Thymus (tissue), 11 donors: ENCODE data around the gene GAREM1. TPM values are rescaled to one million over a fixed set of nuclear protein-coding genes. Genes with fewer than 3 reads are reported as not detected.
"Not testable (repeated sequence)": the region's sequence is repeated elsewhere in the genome, so short reads cannot be mapped to it uniquely, and the experiment has no call there.

Experiments used
- DNase-seq, 9 donors: peaks; one replicate each; pipeline ENCODE4 v3.0.0-alpha.2; 2013; ENCODE audit warnings: low spot score in 9 of 9, low read depth in 6 of 9, missing footprints in 1 of 9
- H3K27ac ChIP-seq, 2 donors: one replicate each; pipeline ENCODE4 v1.5.1; 2013; ENCODE audit warnings: control low read depth in 1 of 2, low read depth in 1 of 2, low read length in 1 of 2, mild to moderate bottlenecking in 1 of 2, moderate library complexity in 1 of 2
- H3K27me3 ChIP-seq, 2 donors: one replicate each; pipeline ENCODE4 v1.5.1; 2013; ENCODE audit warnings: low read length in 1 of 2; ENCODE audit not compliant: control insufficient read depth in 2 of 2, insufficient read depth in 1 of 2
- H3K36me3 ChIP-seq, 2 donors: one replicate each; pipeline ENCODE4 v1.5.1; 2013; ENCODE audit warnings: low read length in 1 of 2, mild to moderate bottlenecking in 1 of 2, moderate library complexity in 1 of 2; ENCODE audit not compliant: control insufficient read depth in 2 of 2, insufficient read depth in 2 of 2
- H3K4me1 ChIP-seq, 2 donors: one replicate each; pipeline ENCODE4 v1.5.1; 2013; ENCODE audit warnings: low read length in 2 of 2; ENCODE audit not compliant: control insufficient read depth in 2 of 2, insufficient read depth in 2 of 2
- H3K4me3 ChIP-seq, 2 donors: one replicate each; pipeline ENCODE4 v1.5.1; 2013; ENCODE audit warnings: low read length in 2 of 2, control low read depth in 1 of 2, mild to moderate bottlenecking in 1 of 2
- H3K9me3 ChIP-seq, 2 donors: one replicate each; pipeline ENCODE4 v1.5.1; 2013; ENCODE audit warnings: low read length in 1 of 2, mild to moderate bottlenecking in 1 of 2; ENCODE audit not compliant: control insufficient read depth in 2 of 2, insufficient read depth in 1 of 2
- WGBS: extraction: QIAGEN DNeasy Blood & Tissue Kit; methylation state at CpG from one replicate; pipeline ENCODE4 v1.1.7; 2013; 5-methylcytosine and 5-hydroxymethylcytosine counted together
- polyA plus RNA-seq: library from polyadenylated mRNA; stranded (reverse); fragments of 200-250 nt; gene quantifications from one replicate; pipeline ENCODE4 v1.2.3, GENCODE V29; 2013
- total RNA-seq: library from RNA; stranded (reverse); fragments of 120-200 nt; gene quantifications from one replicate; pipeline ENCODE4 v1.2.4, GENCODE V29; 2013
- donor health status: healthy.

The GAREM1 gene
- total and polyA plus RNA-seq, 2 donors = 0.57 to 1.5 TPM

- Histone ChIP-seq H3K27me3 (no peaks in the 10 kb centered on the region), H3K27ac (no peak overlapping the region), H3K9me3 (no peaks in the 10 kb centered on the region), H3K4me3 (no peak overlapping the region), H3K4me1 (no peaks in the 10 kb centered on the region), H3K36me3 (no peaks in the 10 kb centered on the region)
- DNase-seq = no peak
- 93% methylated on average over 1 of the region's 1 CpG for WGBS
These were observed 114.8 kb downstream of the GAREM1 start for GRCh38 chr18:32355896-32356295.

DNA sequence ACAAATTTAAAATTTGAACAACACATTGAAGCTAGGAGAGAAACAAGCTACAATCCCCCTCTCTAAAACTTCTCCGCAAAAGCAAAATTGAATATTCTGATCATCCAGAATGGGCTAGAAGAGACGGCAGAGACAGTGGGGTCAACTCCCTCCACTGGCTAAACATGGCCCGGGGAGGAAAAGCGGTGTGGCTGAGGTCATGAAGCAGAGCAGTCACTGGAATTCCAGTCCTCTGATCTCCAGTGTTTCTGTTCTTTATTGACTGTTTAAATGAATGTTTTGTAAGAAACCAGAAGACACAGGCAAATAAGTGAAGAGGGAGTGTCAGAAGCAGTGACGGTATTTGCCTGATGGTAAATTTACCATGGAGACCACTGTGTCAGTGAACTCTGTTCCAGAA, 116.2 kb downstream of the GAREM1 start:
- no peak overlapping the region for H3K4me3 ChIP-seq
- DNase-seq = no peak
- 98% methylated on average over 5 of the region's 5 CpGs for WGBS

DNA sequence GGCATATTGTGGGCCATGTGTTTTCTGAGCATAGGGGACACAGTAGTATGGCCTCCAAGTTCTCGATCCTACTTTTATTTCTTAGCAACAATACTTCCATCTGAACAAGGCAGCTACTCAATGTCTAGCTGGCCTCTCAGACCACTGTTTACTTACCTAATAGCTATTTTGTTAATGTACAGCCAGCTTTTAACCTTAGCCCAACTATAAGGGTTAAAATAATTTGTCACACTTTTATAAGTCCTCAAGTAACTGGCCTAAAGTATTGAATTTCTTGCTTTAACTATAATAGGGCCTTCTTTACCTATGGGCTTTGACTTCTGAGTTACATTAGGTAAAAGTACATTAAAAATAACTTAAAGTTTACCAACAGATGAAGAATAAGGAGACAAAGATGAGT, 117.4 kb downstream of the GAREM1 start:
- Histone ChIP-seq H3K27ac (no peak overlapping the region), H3K4me1 (no peaks in the 10 kb centered on the region), H3K27me3 (no peaks in the 10 kb centered on the region), H3K36me3 (no peaks in the 10 kb centered on the region), H3K4me3 (no peak overlapping the region), H3K9me3 (no peaks in the 10 kb centered on the region)
- 91% methylated on average over 1 of the region's 1 CpG for WGBS
- no peak for DNase-seq

More for the DNA sequence above, 116.2 kb downstream of the GAREM1 start:
- H3K27ac ChIP-seq = no peak overlapping the region
- H3K27me3 ChIP-seq = no peaks in the 10 kb centered on the region
- H3K4me1 ChIP-seq = no peaks in the 10 kb centered on the region
- H3K9me3 ChIP-seq = no peaks in the 10 kb centered on the region
- no peaks in the 10 kb centered on the region for H3K36me3 ChIP-seq

- WGBS = 97% methylated on average over 1 of the region's 1 CpG
- no peak overlapping the region for H3K27ac ChIP-seq
- DNase-seq = no peak
- H3K36me3 ChIP-seq = no peaks in the 10 kb centered on the region
- no peaks in the 10 kb centered on the region for H3K27me3 ChIP-seq
- no peaks in the 10 kb centered on the region for H3K4me1 ChIP-seq
- H3K9me3 ChIP-seq = no peaks in the 10 kb centered on the region
- no peak overlapping the region for H3K4me3 ChIP-seq
These were observed 119.7 kb downstream of the GAREM1 start for GRCh38 chr18:32351032-32351431.

GRCh38 chr18:32349728-32350395, 120.8 kb downstream of the GAREM1 start:
- Histone ChIP-seq H3K4me1 (no peaks in the 10 kb centered on the region), H3K27ac (no peak overlapping the region), H3K27me3 (no peaks in the 10 kb centered on the region), H3K9me3 (no peaks in the 10 kb centered on the region), H3K36me3 (no peaks in the 10 kb centered on the region), H3K4me3 (no peak overlapping the region)
- 50% methylated on average over 4 of the region's 4 CpGs for WGBS
- peak in 1 of 9 donors; percentile 8 for DNase-seq

GRCh38 chr18:32346671-32347070, 124.0 kb downstream of the GAREM1 start:
- H3K27ac ChIP-seq = no peak overlapping the region
- no peaks in the 10 kb centered on the region for H3K27me3 ChIP-seq
- H3K9me3 ChIP-seq = no peaks in the 10 kb centered on the region
- no peak overlapping the region for H3K4me3 ChIP-seq
- no peaks in the 10 kb centered on the region for H3K4me1 ChIP-seq
- 67% methylated on average over 4 of the region's 4 CpGs for WGBS
- no peaks in the 10 kb centered on the region for H3K36me3 ChIP-seq
- DNase-seq = no peak

GRCh38 chr18:32343634-32344033, 127.0 kb downstream of the GAREM1 start:
- H3K36me3 ChIP-seq = no peaks in the 10 kb centered on the region
- WGBS = 96% methylated on average over 3 of the region's 3 CpGs
- no peak overlapping the region for H3K27ac ChIP-seq
- H3K9me3 ChIP-seq = no peaks in the 10 kb centered on the region
- no peaks in the 10 kb centered on the region for H3K27me3 ChIP-seq
- no peak for DNase-seq
- H3K4me1 ChIP-seq = no peaks in the 10 kb centered on the region
- no peak overlapping the region for H3K4me3 ChIP-seq

DNA sequence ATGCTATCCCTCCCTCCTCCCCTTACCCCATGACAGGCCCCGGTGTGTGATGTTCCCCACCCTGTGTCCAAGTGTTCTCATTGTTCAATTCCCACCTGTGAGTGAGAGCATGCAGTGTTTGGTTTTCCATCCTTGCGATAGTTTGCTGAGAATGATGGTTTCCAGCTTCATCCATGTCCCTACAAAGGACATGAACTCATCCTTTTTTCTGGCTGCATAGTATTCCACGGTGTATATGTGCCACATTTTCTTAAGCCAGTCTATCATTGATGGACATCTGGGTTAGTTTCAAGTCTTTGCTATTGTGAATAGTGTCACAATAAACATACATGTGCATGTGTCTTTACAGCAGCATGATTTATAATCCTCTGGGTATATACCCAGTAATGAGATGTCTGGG, 129.6 kb downstream of the GAREM1 start:
- H3K4me3 ChIP-seq = not testable (repeated sequence)
- 94% methylated on average over 3 of the region's 3 CpGs for WGBS

GRCh38 chr18:32339045-32339444, 131.6 kb downstream of the GAREM1 start:
- WGBS = 97% methylated on average over 2 of the region's 2 CpGs
- H3K27ac ChIP-seq = no peak overlapping the region
- H3K27me3 ChIP-seq = no peaks in the 10 kb centered on the region
- no peaks in the 10 kb centered on the region for H3K4me1 ChIP-seq
- no peak for DNase-seq
- H3K4me3 ChIP-seq = no peak overlapping the region
- H3K9me3 ChIP-seq = no peaks in the 10 kb centered on the region
- no peaks in the 10 kb centered on the region for H3K36me3 ChIP-seq

More for the DNA sequence above, 129.6 kb downstream of the GAREM1 start:
- not testable (repeated sequence) for H3K9me3 ChIP-seq, DNase-seq, H3K36me3 ChIP-seq, H3K4me1 ChIP-seq, H3K27me3 ChIP-seq, H3K27ac ChIP-seq
